ENCODE results near the gene RDH16. TPM values are rescaled to one million over a fixed set of nuclear protein-coding genes. Genes with fewer than 3 reads are reported as not detected.

The RDH16 gene
- total and polyA plus RNA-seq, 2 donors (not counting 1 experiment from before 2014, with no cell fraction given), result 1.1 to 1.5 TPM

GRCh38 chr12:56993346-56993745, 35.9 kb upstream of the RDH16 start:
- POLR2A ChIA-PET, result no interaction called here
- H3K27me3 ChIP-seq (replicated peaks in 1 of 4; ENCODE audit: control extremely low read depth in 1 of 4, control insufficient read depth in 3 of 4, insufficient read depth in 4 of 4, low read length in 3 of 4), result no peaks in the 10 kb centered on the region
- H3K9ac ChIP-seq (ENCODE audit: low read length), result no peak overlapping the region
- DNase-seq, result no peak
- no peak overlapping the region for H3K4me2 ChIP-seq (replicated peaks; ENCODE audit: low read depth, low read length, poor library complexity, severe bottlenecking)
- Mint-ChIP-seq H3K9me3 (ENCODE audit: insufficient read depth) (no peaks in the 10 kb centered on the region), H3K4me1 (peaks cover 4% of the 10 kb centered on the region), H3K27me3 (no peaks in the 10 kb centered on the region), H3K4me3 (no peak overlapping the region), H3K27ac (no peak overlapping the region)
- H3K36me3 ChIP-seq (replicated peaks in 1 of 2; ENCODE audit: control extremely low read depth in 1 of 2, control insufficient read depth in 1 of 2, extremely low read depth in 1 of 2, insufficient read depth in 2 of 2, low read length in 1 of 2), result peaks cover 0 to 15% of the 10 kb centered on the region in 2 experiments
- peaks cover 0 to under 1% of the 10 kb centered on the region in 2 donors for H3K4me1 ChIP-seq (ENCODE audit: control insufficient read depth in 2 of 2, insufficient read depth in 2 of 2, low read length in 2 of 2)
- H3K4me3 ChIP-seq (ENCODE audit: control extremely low read depth in 1 of 5, extremely low read depth in 1 of 5, insufficient read depth in 1 of 5, low read depth in 2 of 5, low read length in 4 of 5), result no peak overlapping the region
- 86% methylated on average over 6 of the region's 10 CpGs for WGBS (ENCODE audit: insufficient coverage)
- TF ChIP-seq CTCF (IDR thresholded peaks at IDR 0.05), result no peak
- TF ChIP-seq EZH2 (IDR thresholded peaks at IDR 0.05; ENCODE audit: borderline replicate concordance, insufficient read depth, low read depth, low read length, poor library complexity, severe bottlenecking), result no peak
- ATAC-seq (ENCODE audit: low read depth), result no peak
- no peaks in the 10 kb centered on the region for H4K20me1 ChIP-seq (ENCODE audit: control insufficient read depth, insufficient read depth, low read length, poor library complexity, severe bottlenecking)
- CTCF ChIA-PET, result interaction anchor here (1.2 to 1.3 kb wide), 2 partner anchors 10 to 240 kb away, joined by 3 read pairs; no protein-coding TSS in a partner anchor
- H3K27ac ChIP-seq (ENCODE audit: low read length in 2 of 2), result no peak overlapping the region
- intact Hi-C loops (cut with micrococcal nuclease), result no loop called here
- H3K9me3 ChIP-seq (ENCODE audit: control extremely low read depth in 1 of 3, control insufficient read depth in 2 of 3, insufficient read depth in 1 of 3, low read length in 2 of 3), result no peaks in the 10 kb centered on the region
- peaks cover 10% of the 10 kb centered on the region for H3K79me2 ChIP-seq (ENCODE audit: control insufficient read depth, insufficient read depth, low read length)
- no peak overlapping the region for H2AFZ ChIP-seq (ENCODE audit: insufficient read depth, low read depth, low read length, poor library complexity, severe bottlenecking)

GRCh38 chr12:56991319-56992246, 34.2 kb upstream of the RDH16 start:
- no peaks in the 10 kb centered on the region for H3K9me3 Mint-ChIP-seq (ENCODE audit: insufficient read depth)
- H3K4me3 Mint-ChIP-seq, result no peak overlapping the region
- peaks cover 0 to 6% of the 10 kb centered on the region in 2 experiments for H3K36me3 ChIP-seq (replicated peaks in 1 of 2; ENCODE audit: control extremely low read depth in 1 of 2, control insufficient read depth in 1 of 2, extremely low read depth in 1 of 2, insufficient read depth in 2 of 2, low read length in 1 of 2)
- H3K79me2 ChIP-seq (ENCODE audit: control insufficient read depth, insufficient read depth, low read length), result no peaks in the 10 kb centered on the region
- DNase-seq (no peak), ATAC-seq (ENCODE audit: low read depth) (no peak)
- no peak overlapping the region for H3K4me2 ChIP-seq (replicated peaks; ENCODE audit: low read depth, low read length, poor library complexity, severe bottlenecking)
- H3K27me3 ChIP-seq (replicated peaks in 1 of 4; ENCODE audit: control extremely low read depth in 1 of 4, control insufficient read depth in 3 of 4, insufficient read depth in 4 of 4, low read length in 3 of 4), result peaks cover 0 to 8% (median 2%) of the 10 kb centered on the region in 4 experiments
- ChIA-PET CTCF (interaction anchor here (1.6 kb wide), 1 partner anchor 233 kb away, joined by 4 read pairs; no protein-coding TSS in a partner anchor), POLR2A (no interaction called here)
- H2AFZ ChIP-seq (ENCODE audit: insufficient read depth, low read depth, low read length, poor library complexity, severe bottlenecking), result no peak overlapping the region
- H4K20me1 ChIP-seq (ENCODE audit: control insufficient read depth, insufficient read depth, low read length, poor library complexity, severe bottlenecking), result no peaks in the 10 kb centered on the region
- H3K9me3 ChIP-seq (ENCODE audit: control extremely low read depth in 1 of 3, control insufficient read depth in 2 of 3, insufficient read depth in 1 of 3, low read length in 2 of 3), result no peaks in the 10 kb centered on the region
- no peak overlapping the region for H3K27ac Mint-ChIP-seq
- intact Hi-C loops (cut with micrococcal nuclease), result no loop called here
- no peak for TF ChIP-seq EZH2 (IDR thresholded peaks at IDR 0.05; ENCODE audit: borderline replicate concordance, insufficient read depth, low read depth, low read length, poor library complexity, severe bottlenecking)
- TF ChIP-seq CTCF (IDR thresholded peaks at IDR 0.05), result no peak
- no peak overlapping the region for H3K27ac ChIP-seq (ENCODE audit: low read length in 2 of 2)
- 42% methylated on average over 7 of the region's 8 CpGs for WGBS (ENCODE audit: insufficient coverage)
- no peaks in the 10 kb centered on the region for H3K27me3 Mint-ChIP-seq
- peaks cover 4% of the 10 kb centered on the region for H3K4me1 Mint-ChIP-seq
- H3K4me1 ChIP-seq (ENCODE audit: control insufficient read depth in 2 of 2, insufficient read depth in 2 of 2, low read length in 2 of 2), result peaks cover 0 to 8% of the 10 kb centered on the region in 2 donors
- H3K4me3 ChIP-seq (ENCODE audit: control extremely low read depth in 1 of 5, extremely low read depth in 1 of 5, insufficient read depth in 1 of 5, low read depth in 2 of 5, low read length in 4 of 5), result no peak overlapping the region
- H3K9ac ChIP-seq (ENCODE audit: low read length), result no peak overlapping the region

All from B cell (primary cell).